Fibroblast of lung (primary cell): ENCODE measurements around the gene SLC38A8.

Source experiments
- CTCF ChIP-seq, 2 donors: IDR thresholded peaks in 1 of 2; conservative IDR thresholded peaks in 1 of 2; 1 replicate in 1 of 2; 2 replicates in 1 of 2; pipeline ENCODE4 v1.5.1; 2011 to 2012; ENCODE audit warnings: low read length in 2 of 2, control low read depth in 1 of 2, inconsistent platforms in 1 of 2, low read depth in 1 of 2, mild to moderate bottlenecking in 1 of 2
- EZH2 ChIP-seq: IDR thresholded peaks from 2 replicates; pipeline ENCODE4 v1.5.1; 2012; ENCODE audit warnings: low read length, control low read depth, mild to moderate bottlenecking; ENCODE audit errors: missing control alignments

GRCh38 chr16:83992624-83993023, 50.0 kb downstream of the SLC38A8 start:
- TF ChIP-seq CTCF (conservative IDR thresholded peaks at IDR 0.05 in 1 of 2, IDR thresholded peaks at IDR 0.05 in 1 of 2; ENCODE audit: low read depth in 1 of 2, low read length in 2 of 2) (no peak), EZH2 (no peak)
